Dermis lymphatic vessel endothelial cell (primary cell): ENCODE measurements around the gene GUCA2A. TPM values are rescaled to one million over a fixed set of nuclear protein-coding genes. Genes with fewer than 3 reads are reported as not detected.

ENCODE experiments used
- total RNA-seq: library from RNA; depleted of rRNA; stranded (reverse); fragments of >200 nt; gene quantifications from 2 replicates; pipeline ENCODE4 v1.2.1, GENCODE V29; 2014

The GUCA2A gene
- not detected in 2 replicates for total RNA-seq

GRCh38 chr1:42164551-42165420, at the start of gene GUCA2A:
Gene GUCA2A (minus strand): TSS chr1:42164745. CDS start chr1:42164712, 33 bp downstream.

GRCh38 chr1:42152907-42153600, 11.5 kb downstream of the GUCA2A start, which contains the start of gene GUCA2B:
Gene GUCA2B (plus strand): TSS chr1:42153410. CDS start chr1:42153451, 41 bp downstream.

Other genes starting within 250 kb of the GUCA2A start
- gene HIVEP3, start 245.8 kb downstream of the GUCA2A start, total RNA-seq, result 0.87 and 1.7 TPM in 2 replicates
- not detected in 2 replicates for gene GUCA2B, start 11.3 kb downstream of the GUCA2A start, total RNA-seq
- 21.0 and 21.5 TPM in 2 replicates for gene FOXJ3, start 170.5 kb upstream of the GUCA2A start, total RNA-seq
- under 0.01 TPM in 2 replicates for gene RIMKLA, start 216.0 kb upstream of the GUCA2A start, total RNA-seq